ENCODE measurements around the gene THAP8. TPM values are rescaled to one million over a fixed set of nuclear protein-coding genes. Genes with fewer than 3 reads are reported as not detected.

The THAP8 gene
- total and polyA plus RNA-seq, 2 experiments from 2014 or later: 18.9 to 24.8 TPM

DNA sequence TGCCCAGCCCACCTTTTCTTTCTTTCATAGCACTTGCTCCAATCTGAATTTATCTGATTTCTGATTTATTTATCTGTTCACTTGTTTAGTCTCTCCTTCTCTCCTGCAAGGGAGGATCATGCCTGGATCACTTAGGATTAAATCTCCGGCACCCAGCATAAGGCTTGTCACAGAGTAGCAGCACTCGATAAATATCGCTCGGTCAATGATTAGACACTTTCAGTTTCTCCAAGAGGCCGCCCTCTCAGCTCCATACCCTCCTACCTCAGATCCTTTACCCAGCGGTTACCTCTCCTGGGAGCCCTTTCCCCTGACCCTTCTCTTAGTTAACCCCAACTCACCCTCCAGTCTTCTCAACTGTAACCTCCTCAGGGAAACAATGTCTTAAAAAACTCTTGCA is 22.8 kb downstream of the THAP8 start:
- Histone ChIP-seq H3K27me3 (no peaks in the 10 kb centered on the region), H3K4me3 (no peak overlapping the region)

DNA sequence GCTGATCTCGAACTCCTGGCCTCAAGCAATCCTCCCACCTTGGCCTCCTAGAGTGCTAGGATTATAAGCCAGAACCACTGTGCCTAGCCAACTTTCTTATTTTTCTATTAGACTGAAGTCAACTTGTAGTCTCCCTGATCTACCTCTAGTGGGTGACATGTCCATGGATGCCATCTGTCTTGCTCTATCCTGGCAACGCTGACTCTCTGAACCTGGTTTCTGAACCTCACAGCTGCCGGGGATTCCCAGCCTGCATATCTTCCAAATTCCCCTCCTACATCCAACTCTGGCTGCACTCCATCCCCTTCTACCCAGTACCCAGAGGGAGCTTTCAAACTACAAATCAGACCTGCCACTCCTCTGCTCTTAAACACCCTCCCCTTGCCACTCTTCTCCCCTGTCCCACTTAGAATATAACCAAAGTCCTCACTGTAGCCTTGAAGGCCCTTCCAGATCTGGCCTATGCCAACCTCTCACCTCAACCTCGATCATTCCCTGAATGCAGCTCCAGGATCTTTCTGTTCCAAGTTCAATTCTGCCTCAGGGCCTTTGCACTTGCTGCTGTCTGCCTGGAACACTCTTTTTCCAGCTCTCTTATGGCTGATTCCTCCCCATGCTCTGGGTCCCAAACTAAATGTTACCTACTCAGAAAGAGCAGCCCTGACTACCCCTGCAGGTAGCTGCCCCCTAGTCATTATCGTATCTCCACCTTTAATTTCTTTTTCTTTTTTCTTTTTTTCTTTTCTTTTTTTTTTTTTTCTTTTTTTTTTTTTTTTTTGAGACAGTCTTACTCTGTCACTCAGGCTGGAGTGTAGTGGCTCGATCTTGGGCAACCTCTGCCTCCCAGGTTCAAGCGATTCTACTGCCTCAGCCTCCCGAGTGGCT is 23.6 kb downstream of the THAP8 start:
- Histone ChIP-seq H3K36me3 (no peaks in the 10 kb centered on the region), H3K27ac (no peak overlapping the region), H3K4me3 (no peak overlapping the region), H3K27me3 (no peaks in the 10 kb centered on the region), H3K9me3 (ENCODE audit: low read depth) (no peaks in the 10 kb centered on the region), H3K4me1 (ENCODE audit: low read depth) (no peaks in the 10 kb centered on the region)
- DNase-seq (ENCODE audit: low read depth in 1 of 2, low spot score in 1 of 2): peak in 1 of 2 donors; percentile 57
- TF ChIP-seq, protein P1, sequence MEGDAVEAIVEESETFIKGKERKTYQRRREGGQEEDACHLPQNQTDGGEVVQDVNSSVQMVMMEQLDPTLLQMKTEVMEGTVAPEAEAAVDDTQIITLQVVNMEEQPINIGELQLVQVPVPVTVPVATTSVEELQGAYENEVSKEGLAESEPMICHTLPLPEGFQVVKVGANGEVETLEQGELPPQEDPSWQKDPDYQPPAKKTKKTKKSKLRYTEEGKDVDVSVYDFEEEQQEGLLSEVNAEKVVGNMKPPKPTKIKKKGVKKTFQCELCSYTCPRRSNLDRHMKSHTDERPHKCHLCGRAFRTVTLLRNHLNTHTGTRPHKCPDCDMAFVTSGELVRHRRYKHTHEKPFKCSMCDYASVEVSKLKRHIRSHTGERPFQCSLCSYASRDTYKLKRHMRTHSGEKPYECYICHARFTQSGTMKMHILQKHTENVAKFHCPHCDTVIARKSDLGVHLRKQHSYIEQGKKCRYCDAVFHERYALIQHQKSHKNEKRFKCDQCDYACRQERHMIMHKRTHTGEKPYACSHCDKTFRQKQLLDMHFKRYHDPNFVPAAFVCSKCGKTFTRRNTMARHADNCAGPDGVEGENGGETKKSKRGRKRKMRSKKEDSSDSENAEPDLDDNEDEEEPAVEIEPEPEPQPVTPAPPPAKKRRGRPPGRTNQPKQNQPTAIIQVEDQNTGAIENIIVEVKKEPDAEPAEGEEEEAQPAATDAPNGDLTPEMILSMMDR (IDR thresholded peaks at IDR 0.05; ENCODE audit: low read depth, low read length): peak; percentile 29

More for the DNA sequence above, 22.8 kb downstream of the THAP8 start:
- TF ChIP-seq, protein P1 (IDR thresholded peaks at IDR 0.05; ENCODE audit: low read depth, low read length): no peak
- Histone ChIP-seq H3K9me3 (ENCODE audit: low read depth) (no peaks in the 10 kb centered on the region), H3K4me1 (ENCODE audit: low read depth) (no peaks in the 10 kb centered on the region), H3K27ac (no peak overlapping the region), H3K36me3 (no peaks in the 10 kb centered on the region)
- DNase-seq (ENCODE audit: low read depth in 1 of 2, low spot score in 1 of 2): no peak

DNA sequence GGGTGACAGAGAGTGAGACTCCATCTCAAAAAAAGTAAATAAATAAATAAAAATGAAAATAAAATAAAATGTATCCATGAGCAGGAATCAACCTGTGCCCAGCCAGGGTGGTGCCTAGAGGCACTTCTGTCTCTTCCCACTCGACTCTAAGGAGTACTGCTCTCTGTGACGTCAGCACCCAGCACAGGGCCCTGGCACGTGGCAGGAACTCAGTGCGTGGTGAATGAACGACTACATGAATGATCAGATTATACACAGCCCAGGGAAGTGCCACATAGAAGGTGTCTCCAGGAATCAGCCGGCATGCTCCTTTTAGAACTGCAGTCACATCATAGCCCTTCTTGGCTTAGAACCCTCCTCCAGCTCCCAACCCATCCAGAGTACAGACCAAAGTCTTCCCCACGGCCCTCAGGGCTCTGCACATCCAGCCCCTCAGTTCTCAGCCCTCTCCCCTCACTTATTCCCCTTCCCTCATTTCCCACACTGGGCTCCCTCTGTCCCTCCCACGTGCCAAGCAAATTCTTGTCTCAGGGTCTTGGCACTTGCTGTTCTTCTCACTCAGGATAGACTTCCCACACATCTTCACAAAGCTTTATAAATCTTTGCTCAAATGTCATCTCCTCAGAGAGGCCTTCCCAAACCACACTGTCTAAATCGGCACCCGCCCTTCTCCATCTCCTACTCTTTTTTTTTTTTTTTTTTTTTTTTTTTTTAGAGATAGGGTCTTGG is 25.6 kb downstream of the THAP8 start:
- Histone ChIP-seq H3K27ac (no peak overlapping the region), H3K4me3 (no peak overlapping the region), H3K36me3 (no peaks in the 10 kb centered on the region), H3K9me3 (ENCODE audit: low read depth) (no peaks in the 10 kb centered on the region), H3K4me1 (ENCODE audit: low read depth) (no peaks in the 10 kb centered on the region), H3K27me3 (no peaks in the 10 kb centered on the region)
- TF ChIP-seq, protein P1 (IDR thresholded peaks at IDR 0.05; ENCODE audit: low read depth, low read length): no peak
- DNase-seq (ENCODE audit: low read depth in 1 of 2, low spot score in 1 of 2): no peak

DNA sequence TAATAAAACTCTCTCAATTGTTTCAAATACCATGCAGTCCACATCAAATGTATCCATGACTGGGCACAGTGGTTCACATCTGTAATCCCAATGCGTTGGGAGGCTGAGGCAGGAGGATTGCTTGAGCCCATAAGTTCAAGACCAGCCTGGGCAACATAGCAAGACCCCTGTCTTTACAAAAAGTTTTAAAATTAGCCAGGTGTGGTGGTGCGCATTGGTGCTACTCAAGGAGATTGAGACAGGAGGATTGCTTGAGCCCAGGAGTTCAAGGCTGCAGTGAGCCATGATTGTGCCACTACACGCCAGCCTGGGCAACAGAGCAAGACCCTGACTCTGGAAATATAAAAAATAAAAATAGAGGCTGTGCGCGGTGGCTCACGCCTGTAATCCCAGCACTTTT is 26.4 kb downstream of the THAP8 start:
- no peaks in the 10 kb centered on the region for H3K27me3 ChIP-seq
- TF ChIP-seq, protein P1 (IDR thresholded peaks at IDR 0.05; ENCODE audit: low read depth, low read length): no peak
- H3K36me3 ChIP-seq: no peaks in the 10 kb centered on the region

DNA sequence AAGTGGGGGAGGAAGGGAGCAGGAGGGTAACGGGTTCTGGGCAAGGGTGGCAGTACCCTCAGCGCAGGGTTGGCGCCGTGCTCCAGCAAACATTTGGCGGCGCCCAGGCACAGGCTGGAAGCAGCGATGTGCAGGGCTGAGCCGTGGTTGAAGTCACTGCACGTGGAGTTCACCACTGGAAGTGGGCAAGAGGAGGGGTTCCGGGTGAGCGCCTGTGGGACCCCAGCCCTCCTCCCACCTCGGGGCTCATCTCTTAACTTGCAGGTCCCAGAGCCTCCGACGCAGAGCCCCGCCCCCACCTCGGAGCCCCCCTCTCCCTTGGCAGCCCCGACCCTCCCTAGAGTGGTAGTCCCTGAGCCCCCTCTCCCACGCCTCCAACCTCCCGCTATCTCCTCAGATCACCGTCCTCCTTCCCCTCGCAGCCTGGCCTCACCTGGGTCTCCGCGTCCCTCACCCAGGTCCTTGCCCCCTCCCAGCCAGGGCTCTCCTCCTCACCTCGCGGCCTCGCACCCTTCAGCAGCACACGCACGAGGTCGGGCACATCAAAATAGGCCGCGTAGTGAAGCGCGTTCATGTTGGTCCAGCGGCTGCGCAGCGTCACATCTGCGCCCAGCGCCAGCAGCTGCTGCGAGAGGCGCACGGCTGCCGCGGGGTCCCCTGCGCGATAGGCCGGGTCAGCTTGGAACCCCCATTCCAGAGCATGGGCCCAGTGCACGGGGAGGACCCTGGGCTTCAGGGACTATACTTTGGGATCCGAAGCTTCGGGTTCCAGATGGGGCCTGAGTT is 27.8 kb downstream of the THAP8 start:
- no peak overlapping the region for H3K4me3 ChIP-seq
- no peak overlapping the region for H3K27ac ChIP-seq
- no peaks in the 10 kb centered on the region for H3K4me1 ChIP-seq (ENCODE audit: low read depth)
- TF ChIP-seq, protein P1 (IDR thresholded peaks at IDR 0.05; ENCODE audit: low read depth, low read length): no peak
- DNase-seq (ENCODE audit: low read depth in 1 of 2, low spot score in 1 of 2): no peak
- peaks cover 3% of the 10 kb centered on the region for H3K36me3 ChIP-seq
- no peaks in the 10 kb centered on the region for H3K27me3 ChIP-seq
- H3K9me3 ChIP-seq (ENCODE audit: low read depth): no peaks in the 10 kb centered on the region

More for the DNA sequence above, 26.4 kb downstream of the THAP8 start:
- no peaks in the 10 kb centered on the region for H3K9me3 ChIP-seq (ENCODE audit: low read depth)
- H3K27ac ChIP-seq: no peak overlapping the region
- H3K4me1 ChIP-seq (ENCODE audit: low read depth): no peaks in the 10 kb centered on the region
- no peak overlapping the region for H3K4me3 ChIP-seq
- no peak for DNase-seq (ENCODE audit: low read depth in 1 of 2, low spot score in 1 of 2)
